WI38 (cell line): Measurements from ENCODE around the gene SNRPD2.
A peak's percentile ranks its signal among the peaks of the same experiment; 100 is the strongest.

Experiments
- H3K4me3 ChIP-seq: 2 replicates; pipeline ENCODE4 v1.5.1; 2011; ENCODE audit warnings: low read depth, mild to moderate bottlenecking, control low read depth, low read length
- TF ChIP-seq, protein P1 (sequence below): IDR thresholded peaks from 2 replicates; pipeline ENCODE4 v1.5.1; 2012; ENCODE audit warnings: low read depth, mild to moderate bottlenecking, control low read depth, low read length

The SNRPD2 gene

GRCh38 chr19:45660636-45661035 is 31.1 kb downstream of the SNRPD2 start:
- TF ChIP-seq, protein P1, sequence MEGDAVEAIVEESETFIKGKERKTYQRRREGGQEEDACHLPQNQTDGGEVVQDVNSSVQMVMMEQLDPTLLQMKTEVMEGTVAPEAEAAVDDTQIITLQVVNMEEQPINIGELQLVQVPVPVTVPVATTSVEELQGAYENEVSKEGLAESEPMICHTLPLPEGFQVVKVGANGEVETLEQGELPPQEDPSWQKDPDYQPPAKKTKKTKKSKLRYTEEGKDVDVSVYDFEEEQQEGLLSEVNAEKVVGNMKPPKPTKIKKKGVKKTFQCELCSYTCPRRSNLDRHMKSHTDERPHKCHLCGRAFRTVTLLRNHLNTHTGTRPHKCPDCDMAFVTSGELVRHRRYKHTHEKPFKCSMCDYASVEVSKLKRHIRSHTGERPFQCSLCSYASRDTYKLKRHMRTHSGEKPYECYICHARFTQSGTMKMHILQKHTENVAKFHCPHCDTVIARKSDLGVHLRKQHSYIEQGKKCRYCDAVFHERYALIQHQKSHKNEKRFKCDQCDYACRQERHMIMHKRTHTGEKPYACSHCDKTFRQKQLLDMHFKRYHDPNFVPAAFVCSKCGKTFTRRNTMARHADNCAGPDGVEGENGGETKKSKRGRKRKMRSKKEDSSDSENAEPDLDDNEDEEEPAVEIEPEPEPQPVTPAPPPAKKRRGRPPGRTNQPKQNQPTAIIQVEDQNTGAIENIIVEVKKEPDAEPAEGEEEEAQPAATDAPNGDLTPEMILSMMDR: no peak
- H3K4me3 ChIP-seq: no peak overlapping the region

DNA sequence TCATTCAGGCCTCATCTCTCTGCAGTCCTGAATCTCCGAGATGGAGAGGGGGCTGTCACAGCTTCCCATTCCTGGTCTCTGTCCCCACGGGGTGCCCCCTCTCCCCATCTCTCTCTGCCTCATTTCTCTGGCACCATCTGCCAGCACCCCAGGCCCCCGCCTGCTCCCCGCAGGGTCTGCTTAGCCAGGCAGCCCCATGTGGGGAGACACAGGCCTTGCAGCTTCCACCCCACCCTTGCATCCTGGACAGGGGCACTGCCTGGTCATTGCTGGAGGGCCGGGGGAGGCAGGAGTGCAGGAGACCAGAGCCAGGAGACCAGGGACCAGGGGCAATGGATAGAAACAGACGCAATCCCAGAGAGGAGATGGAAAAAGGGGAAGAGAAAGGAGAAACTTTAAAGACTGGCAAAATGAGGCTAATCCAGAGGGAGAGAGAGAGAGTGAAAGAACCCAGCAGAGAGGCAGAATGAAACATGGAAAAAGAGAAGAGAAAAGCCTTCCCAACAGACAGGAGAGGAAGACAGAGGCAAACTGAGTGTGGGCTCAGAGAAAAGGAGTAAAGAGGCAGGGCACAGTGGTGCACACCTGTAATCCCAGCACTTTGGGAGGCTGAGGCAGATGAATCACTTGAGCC is 32.5 kb downstream of the SNRPD2 start:
- H3K4me3 ChIP-seq: no peak overlapping the region
- TF ChIP-seq, protein P1: no peak

GRCh38 chr19:45657520-45658167 is 34.1 kb downstream of the SNRPD2 start:
- TF ChIP-seq, protein P1: no peak
- H3K4me3 ChIP-seq: no peak overlapping the region

DNA sequence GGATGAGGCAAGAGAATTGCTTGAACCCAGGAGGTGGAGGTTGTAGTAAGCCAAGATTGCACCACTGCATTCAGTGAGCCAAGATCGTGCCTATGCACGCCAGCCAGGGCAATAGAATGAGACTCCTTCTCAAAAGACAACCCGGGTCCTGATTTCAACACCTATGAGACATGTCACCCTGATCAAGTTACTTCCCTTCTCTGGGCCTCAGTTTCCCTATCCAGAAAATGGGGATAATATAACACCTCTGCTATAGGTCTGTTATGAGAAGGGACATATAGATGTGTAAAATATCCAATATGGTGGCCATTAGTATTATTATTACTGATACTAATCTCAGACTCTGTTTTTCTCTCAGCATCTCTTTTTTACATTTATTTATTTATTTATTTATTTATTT is 36.7 kb downstream of the SNRPD2 start:
- TF ChIP-seq, protein P1: no peak

GRCh38 chr19:45653634-45654033 is 38.1 kb downstream of the SNRPD2 start:
- TF ChIP-seq, protein P1: no peak
- H3K4me3 ChIP-seq: no peak overlapping the region

More for the DNA sequence above, 36.7 kb downstream of the SNRPD2 start:
- H3K4me3 ChIP-seq: no peak overlapping the region

DNA sequence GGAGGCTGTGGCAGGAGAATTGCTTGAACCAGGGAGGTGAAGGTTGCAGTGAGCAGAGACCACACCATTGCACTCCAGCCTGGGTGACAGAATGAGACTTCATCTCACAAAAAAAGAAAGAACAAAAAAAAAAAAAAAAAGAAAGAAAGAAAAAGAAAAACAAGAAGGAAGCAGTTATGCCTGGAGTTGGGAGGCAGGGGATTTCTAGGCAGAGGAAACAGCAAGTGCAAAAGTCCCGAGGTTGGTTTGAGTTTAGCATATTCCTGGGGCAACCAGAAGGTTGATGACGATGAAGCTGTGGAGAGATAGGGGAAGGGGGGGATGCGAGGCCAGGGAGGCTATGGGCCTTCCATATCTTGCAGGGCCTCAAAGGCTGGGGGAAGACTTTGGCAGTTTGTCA is 41.0 kb downstream of the SNRPD2 start:
- no peak overlapping the region for H3K4me3 ChIP-seq
- TF ChIP-seq, protein P1: no peak

DNA sequence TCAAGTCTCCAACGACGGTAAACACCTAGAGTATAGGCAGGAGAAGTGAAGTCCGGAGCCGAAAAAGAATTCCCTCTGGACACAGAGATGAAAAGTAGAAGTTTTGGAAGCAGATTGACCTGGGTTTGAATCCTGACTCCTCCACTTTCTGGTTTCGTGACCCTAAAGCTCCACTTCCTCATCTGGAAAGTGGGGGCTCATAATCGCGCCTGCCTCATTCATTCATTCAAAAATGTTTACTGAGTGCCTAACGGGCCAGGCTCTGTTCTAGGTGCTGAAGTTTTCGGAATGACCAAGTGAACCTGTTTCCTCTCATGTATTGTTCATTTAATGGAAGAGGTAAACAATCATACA is 45.4 kb downstream of the SNRPD2 start:
- H3K4me3 ChIP-seq: peak overlapping the region; percentile 58
- TF ChIP-seq, protein P1: no peak
